NCI-H2196 treated with DMSO at 0.1 percent for 48 hours (cell line): ENCODE data around the gene FBXO38.

Source experiments
- DNase-seq: peaks from one replicate; lab custom pipeline; 2025; ENCODE audit not compliant: unreplicated experiment; lab: John Stamatoyannopoulos, UW

FBXO38 gene

GRCh38 chr5:148425808-148426207 is 42.0 kb downstream of the FBXO38 start:
- DNase-seq = no peak

GRCh38 chr5:148426514-148426913 is 42.8 kb downstream of the FBXO38 start:
- no peak for DNase-seq

- no peak for DNase-seq
Observed at GRCh38 chr5:148427370-148428042, 43.7 kb downstream of the FBXO38 start.

GRCh38 chr5:148428848-148429247 is 45.1 kb downstream of the FBXO38 start:
- DNase-seq = no peak

- DNase-seq = no peak
Observed at GRCh38 chr5:148433826-148434225, 50.1 kb downstream of the FBXO38 start.

GRCh38 chr5:148436029-148436428 is 52.3 kb downstream of the FBXO38 start:
- DNase-seq = no peak

- DNase-seq = no peak
Observed at GRCh38 chr5:148437249-148437648, 53.5 kb downstream of the FBXO38 start.

- no peak for DNase-seq
Observed at GRCh38 chr5:148438933-148439332, 55.2 kb downstream of the FBXO38 start.

- no peak for DNase-seq
Observed at GRCh38 chr5:148443241-148443640, 59.5 kb downstream of the FBXO38 start.

- DNase-seq = peak; percentile 42
Observed at GRCh38 chr5:148443998-148444397, 60.2 kb downstream of the FBXO38 start.

GRCh38 chr5:148445578-148445977 is 61.8 kb downstream of the FBXO38 start:
- no peak for DNase-seq

GRCh38 chr5:148446611-148447010 is 62.9 kb downstream of the FBXO38 start:
- no peak for DNase-seq

- no peak for DNase-seq
Observed at GRCh38 chr5:148452499-148453193, 68.9 kb downstream of the FBXO38 start.

- DNase-seq = no peak
Observed at GRCh38 chr5:148454576-148454975, 70.8 kb downstream of the FBXO38 start.

GRCh38 chr5:148455185-148455584 is 71.4 kb downstream of the FBXO38 start:
- no peak for DNase-seq

- no peak for DNase-seq
Observed at GRCh38 chr5:148457183-148457620, 73.4 kb downstream of the FBXO38 start.

- DNase-seq = no peak
Observed at GRCh38 chr5:148458036-148458888, 74.5 kb downstream of the FBXO38 start.

- DNase-seq = no peak
Observed at GRCh38 chr5:148459669-148460068, 75.9 kb downstream of the FBXO38 start.

GRCh38 chr5:148465381-148466235 is 81.8 kb downstream of the FBXO38 start:
- no peak for DNase-seq

- DNase-seq = no peak
Observed at GRCh38 chr5:148466236-148466580, 82.5 kb downstream of the FBXO38 start.

- DNase-seq = peak; percentile 15
Observed at GRCh38 chr5:148467958-148468357, 84.2 kb downstream of the FBXO38 start.
